Kidney (tissue), 14 donors: ENCODE data around the gene ALS2CL. TPM values are rescaled to one million over a fixed set of nuclear protein-coding genes. Genes with fewer than 3 reads are reported as not detected.

Experiments
- DNase-seq, 5 donors: peaks; one replicate each; pipeline ENCODE4 v3.0.0-alpha.2; 2013 to 2020
- FAIRE-seq: peaks from 2 replicates; lab custom pipeline; 2012; peaks lifted over from hg19 to GRCh38; lab: Jason Lieb, UNC
- H3K27ac ChIP-seq, 2 donors: one replicate each; pipeline ENCODE4 v1.7.0; 2013; ENCODE audit warnings: low read depth in 2 of 2, low read length in 2 of 2, inconsistent platforms in 1 of 2
- H3K27me3 ChIP-seq: one replicate; pipeline ENCODE4 v1.7.1; 2013; ENCODE audit warnings: low read length, inconsistent platforms; ENCODE audit not compliant: control insufficient read depth, insufficient read depth
- H3K36me3 ChIP-seq, 3 donors: one replicate each; pipeline versions ENCODE4 v1.7.0 to v1.7.1; 2013; ENCODE audit warnings: low read length in 3 of 3, control low read depth in 1 of 3, inconsistent platforms in 1 of 3; ENCODE audit not compliant: insufficient read depth in 3 of 3, control insufficient read depth in 2 of 3
- H3K4me1 ChIP-seq, 3 donors: one replicate each; pipeline versions ENCODE4 v1.7.0 to v1.7.1; 2013; ENCODE audit warnings: low read length in 3 of 3, inconsistent platforms in 1 of 3, low read depth in 1 of 3; ENCODE audit not compliant: control insufficient read depth in 2 of 3, insufficient read depth in 2 of 3
- H3K4me3 ChIP-seq, 3 donors: one replicate each; pipeline versions ENCODE4 v1.7.0 to v1.8.1; 2013; ENCODE audit warnings: low read length in 3 of 3, control low read depth in 1 of 3, inconsistent platforms in 1 of 3
- H3K9ac ChIP-seq, 3 donors: one replicate each; pipeline versions ENCODE4 v1.7.0 to v1.7.1; 2013; ENCODE audit warnings: low read length in 3 of 3, control low read depth in 1 of 3, inconsistent platforms in 1 of 3
- H3K9me3 ChIP-seq, 3 donors: one replicate each; pipeline versions ENCODE4 v1.7.0 to v1.7.1; 2013; ENCODE audit warnings: low read length in 3 of 3, control low read depth in 1 of 3, inconsistent platforms in 1 of 3; ENCODE audit not compliant: control insufficient read depth in 2 of 3, insufficient read depth in 1 of 3
- intact Hi-C: fragments of 100-400 bp; cut with DNase I; formaldehyde crosslinking; loops from one replicate; pipeline ENCODE4 v1.11.1; 2022
- polyA plus RNA-seq: library from polyadenylated mRNA; stranded (reverse); fragments of 350-450 nt; fragmentation: Illumina TruSeq; extraction: RNeasy Lipid Tissue Mini Kit (QIAGEN cat#74804); gene quantifications from one replicate; pipeline ENCODE4 v1.2.3, GENCODE V29; 2014; ENCODE audit warnings: low read depth, low replicate concordance; ENCODE audit not compliant: insufficient read depth
- total RNA-seq: library from RNA; stranded (reverse); fragmentation: NEBNext Ultra II Directional; extraction: Animal tissue kit (Norgen Biotek cat#: 25700); gene quantifications from one replicate; pipeline ENCODE4 v1.2.1, GENCODE V29; 2021
- TF ChIP-seq, protein P1 (sequence below): IDR thresholded peaks from 3 replicates; pipeline ENCODE4 v1.5.1; 2012; ENCODE audit warnings: mild to moderate bottlenecking, moderate library complexity, borderline replicate concordance; ENCODE audit not compliant: insufficient read depth; ENCODE audit errors: extremely low read depth
- donor health status: control.
- donor health status: control.
- donor health status: control.
- donor health status: control.
- donor health status: control.
- donor health status: DM: yes; HTN: yes; CAD: no.
- donor health status: Normal renal cell carcinoma (clear cell type).

The ALS2CL gene
- total and polyA plus RNA-seq, 2 donors from 2014 or later: 43.0 to 78.9 TPM

DNA sequence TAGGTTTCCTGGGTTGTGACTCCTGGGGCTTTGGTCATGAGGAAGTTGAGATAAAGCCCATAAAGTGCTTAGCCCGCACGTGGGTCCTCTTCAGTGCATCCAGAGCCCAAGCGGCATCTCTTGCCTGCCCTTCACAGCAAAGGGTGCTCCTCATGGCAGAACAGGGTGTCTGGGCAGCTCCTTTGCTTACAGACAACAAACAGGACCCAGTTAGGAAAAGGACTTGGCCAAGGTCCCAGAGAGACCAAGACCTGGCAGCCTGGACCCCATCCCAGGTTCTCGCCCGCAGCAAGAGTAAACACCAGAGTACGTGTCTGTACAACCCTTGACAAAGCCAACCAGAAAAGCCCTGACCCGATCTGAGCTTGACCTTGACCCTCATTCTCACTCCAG is 27.0 kb downstream of the ALS2CL start:
- H3K36me3 ChIP-seq: no peaks in the 10 kb centered on the region
- intact Hi-C loops: no loop called here
- H3K27me3 ChIP-seq: no peaks in the 10 kb centered on the region
- DNase-seq: no peak
- FAIRE-seq: no peak
- TF ChIP-seq, protein P1, sequence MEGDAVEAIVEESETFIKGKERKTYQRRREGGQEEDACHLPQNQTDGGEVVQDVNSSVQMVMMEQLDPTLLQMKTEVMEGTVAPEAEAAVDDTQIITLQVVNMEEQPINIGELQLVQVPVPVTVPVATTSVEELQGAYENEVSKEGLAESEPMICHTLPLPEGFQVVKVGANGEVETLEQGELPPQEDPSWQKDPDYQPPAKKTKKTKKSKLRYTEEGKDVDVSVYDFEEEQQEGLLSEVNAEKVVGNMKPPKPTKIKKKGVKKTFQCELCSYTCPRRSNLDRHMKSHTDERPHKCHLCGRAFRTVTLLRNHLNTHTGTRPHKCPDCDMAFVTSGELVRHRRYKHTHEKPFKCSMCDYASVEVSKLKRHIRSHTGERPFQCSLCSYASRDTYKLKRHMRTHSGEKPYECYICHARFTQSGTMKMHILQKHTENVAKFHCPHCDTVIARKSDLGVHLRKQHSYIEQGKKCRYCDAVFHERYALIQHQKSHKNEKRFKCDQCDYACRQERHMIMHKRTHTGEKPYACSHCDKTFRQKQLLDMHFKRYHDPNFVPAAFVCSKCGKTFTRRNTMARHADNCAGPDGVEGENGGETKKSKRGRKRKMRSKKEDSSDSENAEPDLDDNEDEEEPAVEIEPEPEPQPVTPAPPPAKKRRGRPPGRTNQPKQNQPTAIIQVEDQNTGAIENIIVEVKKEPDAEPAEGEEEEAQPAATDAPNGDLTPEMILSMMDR: no peak
- H3K4me1 ChIP-seq: peaks cover 7 to 18% (median 8%) of the 10 kb centered on the region in 3 donors
- no peak overlapping the region for H3K4me3 ChIP-seq
- H3K9me3 ChIP-seq: no peaks in the 10 kb centered on the region
- no peak overlapping the region for H3K9ac ChIP-seq
- no peak overlapping the region for H3K27ac ChIP-seq

DNA sequence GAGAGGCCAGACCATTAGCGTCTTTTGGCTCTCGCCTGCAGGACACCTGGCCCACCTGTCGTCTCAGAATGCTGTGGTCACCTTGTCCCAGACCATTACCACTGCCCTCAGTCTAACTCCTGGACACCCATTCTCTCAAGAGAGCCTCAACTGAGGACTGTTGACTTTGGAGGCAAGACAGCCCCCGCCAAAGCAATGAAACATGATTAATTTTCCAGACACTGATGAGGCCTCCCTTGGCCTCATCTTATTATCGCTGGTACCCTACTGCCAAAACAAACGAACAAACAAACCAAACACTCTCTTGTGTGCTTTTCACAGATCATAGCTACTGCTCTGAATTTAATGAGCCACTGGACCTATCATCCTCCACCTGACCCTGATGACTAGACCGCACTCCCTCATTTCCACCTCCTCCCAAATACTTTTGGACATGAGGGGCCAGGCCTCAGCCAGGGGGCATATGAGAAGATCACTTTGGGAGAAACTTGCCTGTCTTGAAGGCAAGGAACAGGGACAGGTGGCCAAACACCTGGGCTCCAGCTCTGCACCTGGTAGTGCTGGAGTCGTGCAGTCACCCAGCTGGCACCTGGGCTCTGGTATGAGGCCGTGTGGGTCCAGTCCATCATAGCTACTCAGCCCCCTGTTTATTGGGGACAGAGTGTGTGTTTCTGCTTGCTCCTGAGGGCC is 27.6 kb downstream of the ALS2CL start:
- Histone ChIP-seq H3K27ac (peak overlapping the region in 1 of 2 donors; percentile 51), H3K27me3 (no peaks in the 10 kb centered on the region), H3K4me1 (peaks cover 7 to 19% (median 8%) of the 10 kb centered on the region in 3 donors), H3K36me3 (no peaks in the 10 kb centered on the region), H3K4me3 (no peak overlapping the region), H3K9ac (no peak overlapping the region), H3K9me3 (no peaks in the 10 kb centered on the region)
- intact Hi-C loops: no loop called here
- FAIRE-seq: no peak
- DNase-seq: peak in 4 of 5 donors; percentile 9 to 61 (median 40)
- TF ChIP-seq, protein P1: no peak

GRCh38 chr3:46664971-46665762 is 28.3 kb downstream of the ALS2CL start:
- no peaks in the 10 kb centered on the region for H3K27me3 ChIP-seq
- H3K9me3 ChIP-seq: no peaks in the 10 kb centered on the region
- H3K9ac ChIP-seq: no peak overlapping the region
- no peak overlapping the region for H3K4me3 ChIP-seq
- no peaks in the 10 kb centered on the region for H3K36me3 ChIP-seq
- DNase-seq: peak in 3 of 5 donors; percentile 6 to 34 (median 26)
- peaks cover 7 to 24% (median 8%) of the 10 kb centered on the region in 3 donors for H3K4me1 ChIP-seq
- TF ChIP-seq, protein P1: no peak
- no peak for FAIRE-seq
- intact Hi-C loops: no loop called here
- no peak overlapping the region for H3K27ac ChIP-seq
